HG03469 (cell line): ENCODE results near the gene DNAH17.

ENCODE experiments used
- ATAC-seq: cut with Tn5 transposase; IDR thresholded peaks from one replicate; pipeline ENCODE4 v1.9.1; 2021; ENCODE audit warnings: mild to moderate bottlenecking, moderate library complexity, moderate number of reproducible peaks; ENCODE audit not compliant: unreplicated experiment

Gene DNAH17

DNA sequence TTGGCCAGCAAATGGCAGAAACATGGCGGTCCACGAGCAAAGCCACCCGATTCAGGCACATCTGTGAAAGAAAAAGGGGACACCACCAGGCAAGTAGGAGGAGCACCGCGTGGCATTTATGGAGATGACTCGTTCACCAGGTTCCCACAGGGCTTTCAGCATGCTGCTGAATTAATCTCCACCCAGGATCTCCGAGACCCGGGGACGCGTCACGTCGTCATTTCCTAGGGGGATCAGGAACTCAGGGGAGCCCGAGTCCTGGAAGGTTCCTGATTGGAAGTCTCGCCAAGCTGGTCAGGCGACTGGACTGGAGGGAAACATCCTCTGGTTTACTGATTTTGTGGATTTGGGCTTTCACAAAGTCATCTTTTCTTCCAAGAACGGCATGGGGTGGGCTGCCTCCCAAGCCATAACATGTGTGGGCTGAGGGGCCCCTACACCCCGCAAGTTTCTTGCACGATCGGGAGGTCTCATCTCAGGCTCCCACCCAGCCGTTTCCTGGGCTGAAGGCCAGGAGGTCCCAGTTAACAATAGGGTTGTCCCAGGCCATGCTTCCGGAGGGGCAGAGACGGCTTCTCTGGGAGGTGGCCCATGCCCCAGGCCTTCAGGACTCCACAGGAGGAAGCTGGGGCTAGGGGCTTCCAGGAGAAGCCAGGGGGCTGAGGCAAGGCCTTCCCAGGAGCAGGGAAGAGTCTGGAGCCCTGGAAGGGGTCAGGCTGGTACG is 645 bp downstream of the DNAH17 start:
- no peak for ATAC-seq

DNA sequence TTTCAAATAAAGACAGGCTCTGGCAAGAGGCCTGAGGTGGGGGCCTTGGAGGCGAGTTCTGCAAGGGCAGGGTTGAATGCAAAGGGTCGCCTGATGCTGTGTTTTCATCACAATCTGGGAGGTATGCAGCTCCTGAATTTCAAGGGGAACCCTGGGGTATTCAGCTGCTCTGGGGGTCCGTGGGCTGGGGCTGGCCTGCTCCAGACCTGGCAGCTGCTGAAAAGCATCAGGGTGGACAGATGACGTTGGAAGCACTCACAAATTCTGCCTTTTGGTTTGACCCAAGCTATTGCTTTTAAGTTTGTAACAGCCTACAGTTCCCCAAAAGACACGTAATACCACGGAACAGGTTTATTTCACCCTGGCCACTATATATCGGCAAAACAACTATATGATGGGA is 1.3 kb downstream of the DNAH17 start:
- ATAC-seq, result no peak

DNA sequence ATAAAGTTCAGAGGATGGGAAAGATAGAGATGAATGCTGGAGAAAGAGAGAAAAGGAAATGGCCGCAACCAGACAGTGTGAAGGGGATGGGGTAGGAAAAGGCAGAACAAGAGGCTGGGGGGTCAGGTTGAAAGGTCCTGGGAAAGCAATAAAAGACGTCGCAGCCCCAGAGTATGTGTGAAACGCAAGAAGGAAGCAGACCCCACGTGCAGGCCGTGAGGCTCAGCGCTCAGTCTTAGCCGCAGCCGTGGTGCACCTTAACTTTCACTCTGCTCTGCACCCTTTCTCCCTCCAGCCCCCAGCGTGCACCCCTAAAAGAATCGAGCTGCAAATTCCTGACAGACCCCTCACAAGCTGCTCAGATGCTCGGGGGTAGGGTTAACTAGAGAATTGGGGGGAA is 1.9 kb downstream of the DNAH17 start:
- ATAC-seq, result no peak

DNA sequence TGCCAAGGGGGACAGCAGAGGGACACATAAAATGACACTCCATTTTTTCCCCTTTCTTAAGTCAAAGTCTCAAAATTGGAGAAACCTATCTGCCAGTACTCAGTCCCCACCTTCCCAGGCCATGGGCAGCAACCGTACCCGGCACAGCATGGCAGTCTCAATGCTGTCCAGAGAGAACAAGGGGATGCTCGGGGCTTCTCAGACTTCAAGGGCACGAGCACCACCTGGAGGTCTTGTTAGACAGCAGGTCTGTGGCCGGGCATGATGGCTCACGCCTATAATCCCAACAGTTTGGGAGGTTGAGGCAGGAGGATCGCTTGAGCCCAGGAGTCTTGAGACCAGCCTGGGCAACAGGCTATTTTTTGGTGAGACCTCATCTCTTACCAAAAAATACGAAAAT is 3.2 kb downstream of the DNAH17 start:
- no peak for ATAC-seq

DNA sequence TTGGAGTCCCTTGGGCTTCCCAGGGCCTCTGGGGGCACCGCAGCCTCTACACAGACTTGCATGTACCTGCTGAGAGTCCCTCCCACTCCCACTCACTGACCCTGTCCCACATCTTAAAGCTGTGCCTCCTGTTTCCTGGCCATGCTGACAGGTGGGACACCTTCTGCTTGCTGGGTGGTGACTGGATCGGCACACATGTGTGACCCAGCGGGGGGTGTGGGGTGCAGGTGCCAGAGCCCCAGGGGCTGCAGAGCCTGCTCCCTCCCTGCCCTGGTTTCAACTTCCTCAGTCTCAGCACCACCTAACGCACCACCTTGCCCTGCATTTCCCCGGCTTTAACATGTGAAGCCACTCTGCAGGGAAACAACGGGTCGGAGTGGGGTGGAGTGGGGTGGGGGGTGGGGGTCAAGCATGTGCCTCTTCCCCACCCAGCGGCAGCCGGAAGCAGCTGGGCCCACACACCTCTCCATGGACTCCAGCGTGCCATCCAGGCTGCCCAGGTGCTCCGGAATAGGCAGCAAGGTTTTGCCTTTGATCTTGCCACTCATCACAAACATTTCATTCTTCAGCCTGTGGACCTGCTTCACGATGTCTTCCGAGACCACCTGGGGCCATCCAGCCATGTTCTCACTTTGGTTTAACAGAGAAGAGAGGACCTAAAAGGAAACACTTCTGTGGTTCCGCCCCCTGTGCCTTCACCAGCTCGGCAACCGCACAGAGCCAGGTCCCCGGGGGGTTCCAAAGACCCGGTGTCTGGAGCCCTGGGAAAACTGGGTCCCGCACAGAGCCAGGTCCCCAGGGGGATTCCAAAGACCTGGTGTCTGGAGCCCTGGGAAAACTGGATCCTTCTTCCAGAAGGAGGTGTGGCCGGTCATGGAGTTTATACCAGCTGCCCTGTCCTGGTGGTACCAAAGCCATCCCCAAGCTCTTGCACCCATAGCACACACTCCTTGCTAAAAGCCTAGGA is 4.7 kb downstream of the DNAH17 start:
- ATAC-seq, result no peak

DNA sequence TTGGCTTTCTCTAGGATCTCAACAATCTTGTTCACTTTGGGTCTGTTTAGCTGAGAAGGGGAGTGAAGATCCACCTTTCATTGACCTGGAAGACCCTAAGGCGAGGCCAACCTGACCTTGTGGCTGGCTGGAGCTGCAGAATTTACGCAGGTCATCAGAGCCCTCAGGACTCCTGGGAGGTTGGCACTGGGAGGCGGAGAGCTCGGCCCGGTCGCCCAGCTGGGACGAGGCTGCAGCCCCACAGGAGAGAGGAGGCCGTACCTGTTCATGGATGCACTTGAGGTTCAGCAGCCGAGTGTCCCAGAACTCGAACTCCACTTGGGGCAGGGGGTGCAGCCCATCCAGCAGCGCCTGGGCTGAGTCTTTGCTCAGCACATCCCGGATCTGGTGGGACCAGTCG is 5.9 kb downstream of the DNAH17 start:
- no peak for ATAC-seq

DNA sequence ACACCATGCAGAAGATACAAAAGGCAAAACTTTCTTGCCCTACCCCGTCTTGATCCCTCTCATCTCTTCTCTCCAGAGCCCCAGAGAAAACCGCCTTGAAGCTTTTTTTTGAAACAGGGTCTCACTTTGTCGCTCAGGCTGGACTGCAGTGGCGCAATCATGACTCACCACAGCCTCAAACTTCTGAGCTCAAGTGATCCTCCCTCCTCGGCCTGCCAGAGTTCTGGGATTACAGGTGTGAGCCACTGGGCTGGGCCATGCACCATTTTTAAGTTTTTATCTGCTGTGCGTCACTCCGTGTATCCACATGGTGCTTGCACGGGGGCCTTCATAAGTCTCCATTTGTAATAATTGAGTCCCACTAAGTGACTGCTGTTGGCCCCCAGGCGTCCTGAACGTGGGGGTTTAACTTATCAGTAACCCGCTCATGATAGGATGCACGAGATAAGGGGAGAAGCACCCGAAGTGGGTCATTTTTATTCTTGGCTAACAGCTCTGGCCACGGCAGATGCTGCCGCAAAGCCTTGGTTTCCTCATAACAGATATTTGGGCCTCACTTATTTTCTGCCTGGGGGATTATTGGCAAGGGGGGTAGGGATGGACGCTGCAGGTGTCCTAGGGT is 8.6 kb downstream of the DNAH17 start:
- ATAC-seq, result no peak

DNA sequence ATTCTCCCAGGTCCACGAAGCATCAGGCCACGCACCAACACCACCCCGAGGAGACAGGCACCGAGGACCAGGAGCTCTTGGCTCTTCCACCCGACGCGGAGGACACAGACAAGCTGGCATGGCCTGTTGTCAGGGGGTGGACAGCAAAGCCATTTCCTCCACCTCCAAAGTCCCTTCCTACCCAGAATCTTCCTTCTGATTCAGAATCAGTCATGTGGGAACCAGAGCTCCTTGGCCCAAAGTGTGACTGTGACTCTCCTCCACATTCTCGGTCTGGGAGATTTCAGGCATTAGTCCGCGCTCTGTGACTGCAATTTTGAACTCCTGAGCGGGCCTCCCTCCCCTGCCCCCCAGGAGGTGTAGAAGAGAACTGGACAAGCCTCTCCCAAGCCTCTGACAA is 9.2 kb downstream of the DNAH17 start:
- no peak for ATAC-seq

DNA sequence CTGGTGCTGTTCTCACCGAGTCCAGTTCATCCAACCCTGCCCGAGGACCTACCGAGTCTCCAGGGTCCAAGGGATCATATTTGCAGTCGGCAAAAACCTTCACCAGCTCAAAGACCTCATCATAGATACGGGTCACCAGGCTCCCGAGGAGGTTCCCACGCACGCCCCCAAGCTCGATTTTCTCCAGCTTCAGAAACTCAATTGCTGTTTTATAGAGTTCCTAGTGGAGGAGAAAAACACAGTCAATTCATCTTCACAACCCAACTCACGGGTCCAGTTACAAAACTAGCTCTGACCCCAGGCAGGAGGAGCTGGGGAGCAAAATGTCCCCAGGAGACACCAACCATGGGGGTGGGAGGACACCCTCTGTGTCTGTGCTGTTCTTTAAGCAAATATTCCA is 10.2 kb downstream of the DNAH17 start:
- ATAC-seq, result no peak

DNA sequence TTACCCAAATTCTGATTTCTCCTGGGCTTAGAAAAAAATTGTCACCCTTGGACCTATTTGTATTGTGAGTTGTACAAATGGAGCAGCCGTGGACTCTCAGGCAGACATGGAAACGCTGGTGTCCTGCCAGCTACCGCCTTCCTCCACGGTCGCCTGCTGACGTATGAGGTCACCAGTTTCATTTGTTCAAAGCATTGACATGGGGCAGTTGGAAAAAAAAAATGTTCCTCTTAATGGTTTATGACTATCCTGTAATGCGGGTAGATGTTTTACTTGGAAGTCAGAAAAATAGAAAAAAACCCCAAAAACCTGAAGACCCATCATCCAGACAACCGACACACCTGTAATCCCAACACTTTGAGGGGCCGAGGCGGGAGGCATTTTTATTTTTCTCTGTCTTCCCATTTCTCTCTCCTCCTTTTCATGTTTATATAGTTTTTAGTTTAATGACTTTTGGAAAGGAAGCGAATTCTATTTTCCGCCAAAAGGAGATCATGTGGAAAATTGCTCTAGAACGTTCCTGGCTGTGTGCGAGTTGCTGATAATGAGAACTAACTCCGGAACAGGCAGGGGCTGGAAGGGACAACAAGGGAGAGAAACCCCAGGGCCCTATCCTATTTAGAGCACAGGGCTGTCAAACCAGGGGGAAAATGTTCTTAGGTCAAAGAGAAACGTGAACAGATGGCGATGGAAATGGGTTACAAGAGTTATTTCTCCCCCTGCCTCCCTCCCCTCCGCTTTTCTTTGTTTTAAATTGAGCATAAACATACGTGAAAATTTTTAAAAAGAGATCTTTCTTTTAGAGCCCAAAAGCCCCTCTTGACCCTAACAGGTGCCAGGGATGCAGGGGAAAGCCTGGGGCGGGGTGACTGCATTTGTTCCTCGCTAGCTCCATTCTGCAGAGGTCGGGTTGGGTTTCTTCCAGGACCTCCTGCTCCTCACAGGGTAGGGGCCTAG is 13.7 kb downstream of the DNAH17 start:
- no peak for ATAC-seq

DNA sequence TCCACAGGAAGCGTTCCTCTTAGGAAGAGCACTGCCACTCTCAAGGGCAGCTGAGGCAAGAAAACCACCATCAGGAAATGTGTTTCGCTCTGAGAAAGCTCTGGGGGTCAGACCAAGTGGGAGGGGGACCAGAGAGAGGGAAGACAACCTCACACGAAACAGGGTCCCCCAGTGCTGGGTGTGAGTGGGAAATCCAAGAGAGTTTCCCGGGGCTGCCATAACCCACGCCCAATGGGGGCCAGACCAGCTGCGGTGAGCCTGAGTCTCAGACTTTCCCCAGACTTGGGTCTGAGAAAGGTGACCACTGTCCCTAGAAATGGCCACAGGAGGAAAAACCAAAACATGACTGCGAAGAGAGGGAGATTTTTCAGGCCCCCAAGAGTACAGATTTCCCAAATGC is 14.5 kb downstream of the DNAH17 start:
- ATAC-seq, result no peak

DNA sequence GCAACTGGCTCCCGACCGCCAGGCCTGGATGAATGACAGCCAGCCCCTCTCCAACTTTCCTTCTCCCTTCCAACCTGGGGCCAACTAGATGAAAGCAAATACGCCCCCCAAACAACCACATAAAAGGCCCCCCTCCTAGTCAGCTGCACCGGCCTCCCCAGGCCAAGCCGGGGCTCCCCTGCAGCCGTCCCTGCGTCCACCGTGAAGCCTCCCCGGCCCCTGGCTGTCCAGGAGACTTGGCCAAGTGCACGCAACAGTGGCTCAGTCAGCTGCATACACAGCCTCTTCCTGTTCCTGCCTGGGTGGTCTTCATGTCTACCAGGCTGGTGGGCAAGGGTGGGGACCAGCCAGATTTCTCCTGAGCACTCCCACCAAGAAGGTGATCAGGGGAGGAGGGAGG is 16.0 kb downstream of the DNAH17 start:
- ATAC-seq, result no peak

DNA sequence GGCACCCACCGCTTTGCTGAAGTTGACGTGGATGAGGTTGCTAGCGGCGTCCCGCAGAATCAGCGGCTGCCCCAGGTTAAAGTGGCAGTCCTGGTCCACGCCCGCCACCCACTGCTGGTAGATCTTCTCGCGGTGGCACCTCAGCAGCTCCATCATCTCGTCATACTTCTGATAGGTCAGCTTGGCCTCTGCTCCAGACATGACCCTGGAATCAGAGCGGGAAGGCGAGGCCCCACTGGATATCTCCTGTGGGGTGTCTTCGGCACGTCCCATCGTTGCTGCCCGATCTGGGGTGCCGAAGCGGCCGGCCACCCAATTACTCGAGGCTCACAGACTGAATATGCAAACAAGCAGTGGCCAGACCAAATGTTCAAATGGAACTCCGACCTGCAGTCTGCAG is 16.5 kb downstream of the DNAH17 start:
- ATAC-seq, result no peak

DNA sequence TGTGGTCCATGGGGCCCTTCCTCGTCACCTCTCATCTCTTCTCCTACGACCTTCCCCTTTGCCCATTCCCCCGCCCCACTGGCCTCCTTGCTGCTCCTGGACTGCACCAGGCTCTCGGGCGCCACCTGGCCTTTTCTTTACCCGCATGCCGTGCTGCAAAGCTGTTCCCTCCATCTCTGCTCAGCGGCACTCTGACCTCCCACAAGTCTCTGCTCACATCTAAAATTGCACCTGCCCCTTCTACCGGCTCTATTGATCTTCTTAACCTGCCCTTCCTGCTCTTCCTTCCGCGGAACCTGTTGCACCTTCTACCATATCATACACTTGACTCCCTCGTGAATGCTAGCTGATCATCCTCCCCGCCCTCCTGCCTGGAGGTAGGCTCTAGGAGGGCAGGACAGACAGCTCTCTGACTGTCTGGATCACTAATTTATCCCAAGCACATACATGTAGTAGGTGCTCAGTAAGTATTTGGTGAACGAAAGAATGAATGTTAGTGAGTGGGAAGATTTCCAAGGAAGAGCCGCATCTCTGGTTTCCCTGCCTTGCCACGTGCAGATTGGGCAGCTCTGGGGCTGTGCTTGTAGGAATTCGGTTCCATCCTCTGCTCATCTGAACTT is 17.3 kb downstream of the DNAH17 start:
- no peak for ATAC-seq

DNA sequence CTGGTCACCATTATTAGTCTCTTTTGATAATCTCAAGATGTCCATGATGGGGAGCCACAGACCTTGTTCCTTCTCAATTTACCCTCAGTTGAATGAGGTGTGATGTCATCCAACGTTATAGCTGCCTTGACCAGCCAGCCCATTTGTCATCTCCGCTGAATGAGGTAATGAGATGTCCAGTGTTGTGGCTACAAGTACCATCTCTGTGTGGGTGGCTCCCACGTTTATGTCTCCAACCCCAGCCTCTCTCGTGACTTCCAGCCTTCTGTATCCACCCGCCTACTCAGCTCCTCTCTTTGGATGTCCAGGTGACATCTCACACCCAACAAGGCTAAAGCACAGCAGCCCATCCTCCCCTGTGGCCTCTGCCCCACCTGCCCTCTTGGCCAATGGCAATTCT is 18.2 kb downstream of the DNAH17 start:
- no peak for ATAC-seq

DNA sequence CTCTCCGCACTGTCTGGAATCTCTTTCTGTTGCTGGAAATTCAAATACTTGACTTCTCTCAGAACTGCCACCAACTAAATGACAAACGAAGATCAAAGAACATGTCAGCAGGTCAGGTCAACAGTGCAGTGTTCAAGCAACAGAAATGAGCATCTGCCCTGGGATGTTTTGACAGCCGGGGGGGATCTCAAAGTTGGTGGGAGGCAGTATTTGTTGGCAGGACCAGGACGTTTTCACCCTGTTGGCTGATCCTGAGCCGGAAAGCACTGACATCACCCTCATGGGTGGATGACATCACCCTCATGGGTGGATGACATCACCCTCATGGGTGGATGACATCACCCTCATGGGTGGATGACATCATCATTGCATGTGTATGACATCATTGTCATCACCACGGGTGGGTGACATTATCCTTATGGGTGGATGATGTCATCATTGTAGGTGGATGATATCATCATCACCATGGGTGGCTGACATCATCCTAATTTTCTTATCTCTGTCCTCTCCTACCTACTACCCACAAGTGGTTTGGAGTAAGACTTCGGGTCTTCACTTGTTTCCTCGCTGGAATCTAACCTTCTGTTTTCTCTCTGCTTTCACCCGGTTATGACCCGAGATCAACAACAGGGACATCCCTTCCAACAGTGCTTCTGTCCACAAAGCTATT is 18.9 kb downstream of the DNAH17 start:
- no peak for ATAC-seq

DNA sequence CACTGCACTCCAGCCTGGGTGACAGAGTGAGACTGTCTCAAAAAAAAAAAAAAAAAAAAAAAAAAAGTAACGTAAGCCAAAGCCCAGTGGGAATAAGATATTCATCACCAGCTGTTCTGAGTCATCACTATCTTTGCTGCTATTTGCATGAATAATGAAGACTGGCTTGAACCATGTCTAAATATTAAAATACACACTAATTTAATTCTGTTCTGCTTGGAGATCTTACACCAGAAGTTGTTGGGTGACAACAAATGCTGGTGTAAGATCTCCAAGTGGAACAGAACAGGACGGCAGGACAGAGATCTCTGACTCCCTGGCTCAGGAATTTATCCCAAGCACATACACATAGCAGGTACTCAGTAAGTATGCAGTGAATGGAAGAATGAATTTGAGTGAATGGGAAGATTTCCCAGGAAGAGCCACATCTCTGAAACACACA is 19.6 kb downstream of the DNAH17 start:
- no peak for ATAC-seq

DNA sequence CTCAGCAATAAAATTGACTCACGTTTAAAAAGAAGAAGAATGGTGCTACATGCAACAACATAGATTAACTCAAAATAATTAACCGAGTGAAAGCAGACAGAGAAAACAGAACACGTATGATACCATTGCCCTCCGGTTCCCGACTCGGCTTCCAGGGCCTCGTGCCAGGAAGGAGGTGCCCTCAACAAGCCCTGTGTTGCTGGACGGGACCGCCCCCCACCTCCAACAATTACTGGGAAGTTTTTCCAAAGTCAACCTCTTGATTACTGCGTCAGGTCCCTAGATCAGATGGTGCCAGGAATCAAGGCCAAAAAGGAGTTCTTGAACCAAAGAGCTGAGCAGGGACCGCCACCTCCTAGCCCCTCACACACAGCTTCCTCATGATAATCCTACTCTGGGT is 20.4 kb downstream of the DNAH17 start:
- ATAC-seq, result no peak

DNA sequence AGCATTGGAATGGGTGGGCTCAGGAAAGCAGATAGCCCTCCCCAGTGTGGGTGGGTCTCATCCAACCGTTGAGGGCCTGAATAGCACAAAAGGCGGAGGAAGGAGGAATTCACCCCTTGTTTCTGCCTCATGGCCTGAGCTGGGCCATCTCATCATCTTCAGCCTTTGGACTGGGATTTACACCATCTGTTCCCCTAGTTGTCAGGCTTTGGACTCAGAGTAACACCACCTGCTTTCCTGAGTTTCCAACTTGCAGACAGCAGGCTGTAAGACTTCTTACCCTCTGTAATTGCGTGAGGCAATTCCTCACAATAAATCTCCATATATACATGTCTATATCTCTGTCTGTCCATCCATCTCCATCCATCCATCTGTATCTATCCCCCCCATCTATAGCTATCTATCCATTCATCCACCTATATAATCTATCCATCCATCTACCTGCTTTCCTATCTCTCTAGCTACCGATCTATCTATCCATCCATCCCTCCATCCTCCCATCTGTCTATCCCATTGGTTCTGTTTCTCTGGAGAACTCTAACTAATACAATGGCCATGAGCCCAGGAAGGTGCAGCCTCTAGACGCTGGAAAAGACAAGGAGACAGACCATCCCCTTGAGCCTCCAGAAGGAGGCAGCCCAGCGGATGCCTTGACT is 21.3 kb downstream of the DNAH17 start:
- no peak for ATAC-seq
